NCI-H1694 (cell line): Measurements from ENCODE around the gene LRP1B.
A peak's percentile ranks its signal among the peaks of the same experiment; 100 is the strongest.

Source experiments
- DNase-seq: peaks from one replicate; lab custom pipeline; 2025; lab: John Stamatoyannopoulos, UW

LRP1B gene

GRCh38 chr2:141508806-141509595 is 621.8 kb downstream of the LRP1B start:
- DNase-seq: no peak

- no peak for DNase-seq
These were observed 622.6 kb downstream of the LRP1B start for GRCh38 chr2:141508086-141508752.

GRCh38 chr2:141506135-141506534 is 624.7 kb downstream of the LRP1B start:
- DNase-seq: no peak

- no peak for DNase-seq
These were observed 629.1 kb downstream of the LRP1B start for GRCh38 chr2:141501752-141502151.

GRCh38 chr2:141499123-141499522 is 631.7 kb downstream of the LRP1B start:
- DNase-seq: no peak

- DNase-seq: no peak
These were observed 632.3 kb downstream of the LRP1B start for GRCh38 chr2:141498561-141498960.

GRCh38 chr2:141497272-141497671 is 633.5 kb downstream of the LRP1B start:
- DNase-seq: no peak

GRCh38 chr2:141496810-141497209 is 634.0 kb downstream of the LRP1B start:
- DNase-seq: no peak

- DNase-seq: peak; percentile 44
These were observed 636.9 kb downstream of the LRP1B start for GRCh38 chr2:141493936-141494335.

- no peak for DNase-seq
These were observed 638.0 kb downstream of the LRP1B start for GRCh38 chr2:141492816-141493215.

- DNase-seq: no peak
These were observed 639.9 kb downstream of the LRP1B start for GRCh38 chr2:141490886-141491285.

GRCh38 chr2:141482697-141483096 is 648.1 kb downstream of the LRP1B start:
- DNase-seq: no peak

GRCh38 chr2:141475801-141476200 is 655.0 kb downstream of the LRP1B start:
- DNase-seq: no peak

GRCh38 chr2:141468761-141469160 is 662.1 kb downstream of the LRP1B start:
- no peak for DNase-seq

GRCh38 chr2:141467331-141467730 is 663.5 kb downstream of the LRP1B start:
- DNase-seq: no peak

GRCh38 chr2:141464995-141465394 is 665.8 kb downstream of the LRP1B start:
- DNase-seq: no peak

GRCh38 chr2:141458351-141458750 is 672.5 kb downstream of the LRP1B start:
- no peak for DNase-seq

GRCh38 chr2:141455877-141456276 is 674.9 kb downstream of the LRP1B start:
- no peak for DNase-seq

GRCh38 chr2:141455211-141455826 is 675.5 kb downstream of the LRP1B start:
- DNase-seq: no peak

- no peak for DNase-seq
These were observed 690.7 kb downstream of the LRP1B start for GRCh38 chr2:141440072-141440635.

- DNase-seq: no peak
These were observed 691.3 kb downstream of the LRP1B start for GRCh38 chr2:141439524-141439923.

GRCh38 chr2:141438536-141438935 is 692.3 kb downstream of the LRP1B start:
- DNase-seq: no peak

- DNase-seq: no peak
These were observed 693.3 kb downstream of the LRP1B start for GRCh38 chr2:141437521-141437920.
